Measurements from ENCODE around the gene MTFR1L.

DNA sequence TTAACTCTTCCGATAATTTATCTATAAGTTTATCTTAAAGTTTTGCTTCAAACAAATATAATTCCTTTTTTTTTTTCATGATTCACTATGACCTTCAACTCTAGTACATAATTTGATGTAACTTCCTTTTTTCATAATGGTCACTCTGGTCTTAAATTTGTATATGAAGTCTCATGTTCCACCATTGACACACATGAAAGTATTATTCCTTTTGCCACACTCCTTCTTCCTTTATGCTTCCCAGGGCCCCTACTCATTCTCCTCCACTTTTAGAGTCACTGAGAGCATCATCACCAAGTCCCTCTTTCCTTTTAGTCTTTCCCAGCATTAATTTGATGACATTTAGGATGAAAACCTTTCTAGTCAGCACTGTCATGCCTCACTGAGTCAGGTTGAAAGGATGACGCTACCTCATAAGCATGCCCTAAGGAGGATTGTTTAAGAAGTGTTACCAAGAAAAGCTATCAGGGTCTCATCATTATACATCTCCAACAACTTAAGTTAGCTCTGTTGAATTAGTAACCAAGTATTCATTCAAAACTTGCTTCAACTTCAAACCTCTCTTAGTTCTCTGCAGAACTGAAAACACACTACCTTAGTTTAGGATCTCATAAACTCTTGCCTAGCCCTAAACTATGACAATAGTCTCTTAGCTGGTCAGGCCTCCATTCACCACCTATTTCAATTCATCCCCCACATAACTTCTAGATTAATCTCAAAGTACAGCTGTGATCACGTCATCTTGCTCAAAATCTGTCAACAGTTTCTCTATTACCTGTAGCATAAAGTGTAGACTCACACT, 25.0 kb downstream of the MTFR1L start:
- TF ChIP-seq, protein P1, sequence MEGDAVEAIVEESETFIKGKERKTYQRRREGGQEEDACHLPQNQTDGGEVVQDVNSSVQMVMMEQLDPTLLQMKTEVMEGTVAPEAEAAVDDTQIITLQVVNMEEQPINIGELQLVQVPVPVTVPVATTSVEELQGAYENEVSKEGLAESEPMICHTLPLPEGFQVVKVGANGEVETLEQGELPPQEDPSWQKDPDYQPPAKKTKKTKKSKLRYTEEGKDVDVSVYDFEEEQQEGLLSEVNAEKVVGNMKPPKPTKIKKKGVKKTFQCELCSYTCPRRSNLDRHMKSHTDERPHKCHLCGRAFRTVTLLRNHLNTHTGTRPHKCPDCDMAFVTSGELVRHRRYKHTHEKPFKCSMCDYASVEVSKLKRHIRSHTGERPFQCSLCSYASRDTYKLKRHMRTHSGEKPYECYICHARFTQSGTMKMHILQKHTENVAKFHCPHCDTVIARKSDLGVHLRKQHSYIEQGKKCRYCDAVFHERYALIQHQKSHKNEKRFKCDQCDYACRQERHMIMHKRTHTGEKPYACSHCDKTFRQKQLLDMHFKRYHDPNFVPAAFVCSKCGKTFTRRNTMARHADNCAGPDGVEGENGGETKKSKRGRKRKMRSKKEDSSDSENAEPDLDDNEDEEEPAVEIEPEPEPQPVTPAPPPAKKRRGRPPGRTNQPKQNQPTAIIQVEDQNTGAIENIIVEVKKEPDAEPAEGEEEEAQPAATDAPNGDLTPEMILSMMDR (conservative IDR thresholded peaks at IDR 0.05 in 1 of 2, IDR thresholded peaks at IDR 0.05 in 1 of 2; ENCODE audit: extremely low read depth in 1 of 2, insufficient read depth in 1 of 2, low read depth in 1 of 2, low read length in 2 of 2), result no peak
- no peak for TF ChIP-seq EZH2 (IDR thresholded peaks at IDR 0.05; ENCODE audit: borderline replicate concordance, low read length)

Measured in mammary epithelial cell (primary cell).